Neural cell (in vitro differentiated cells): Measurements from ENCODE around the gene KCNJ4.
"Not testable (repeated sequence)": the region's sequence is repeated elsewhere in the genome, so short reads cannot be mapped to it uniquely, and the experiment has no call there.

ENCODE experiments used
- CTCF ChIP-seq: fragments of 450-650 bp; IDR thresholded peaks from 2 replicates; pipeline ENCODE4 v1.5.1; 2014; ENCODE audit warnings: antibody characterized with exemption, mild to moderate bottlenecking, moderate library complexity; ENCODE audit not compliant: poor library complexity, severe bottlenecking
- EP300 ChIP-seq: fragments of 450-650 bp; conservative IDR thresholded peaks from 2 replicates; pipeline ENCODE4 v1.6.1; 2014; ENCODE audit warnings: antibody characterized with exemption, mild to moderate bottlenecking, moderate library complexity; ENCODE audit not compliant: poor library complexity, severe bottlenecking
- EZH2 ChIP-seq: fragments of 200-600, 300-800 bp; shearing (Covaris generic), sonication (generic); IDR thresholded peaks from 2 replicates; pipeline ENCODE4 v1.6.1; 2014; ENCODE audit warnings: antibody characterized with exemption, low read length, borderline replicate concordance, mild to moderate bottlenecking; ENCODE audit not compliant: insufficient read depth, poor library complexity, severe bottlenecking
- MXI1 ChIP-seq: fragments of 450-650 bp; conservative IDR thresholded peaks from 2 replicates; pipeline ENCODE4 v1.6.1; 2014; ENCODE audit warnings: antibody characterized with exemption, mild to moderate bottlenecking; ENCODE audit not compliant: poor library complexity, severe bottlenecking
- POLR2AphosphoS5 ChIP-seq: IDR thresholded peaks from 2 replicates; pipeline ENCODE4 v1.6.1; 2012
- RAD21 ChIP-seq: fragments of 450-650 bp; conservative IDR thresholded peaks from 2 replicates; pipeline ENCODE4 v1.6.1; 2014; ENCODE audit warnings: antibody characterized with exemption, mild to moderate bottlenecking, moderate library complexity
- SMC3 ChIP-seq: fragments of 450-650 bp; conservative IDR thresholded peaks from 2 replicates; pipeline ENCODE4 v1.6.1; 2014; ENCODE audit warnings: antibody characterized with exemption, mild to moderate bottlenecking, moderate library complexity; ENCODE audit not compliant: poor library complexity
- TF ChIP-seq, protein P1 (sequence below): IDR thresholded peaks from 2 replicates; pipeline ENCODE4 v1.6.1; 2012; ENCODE audit warnings: borderline replicate concordance

DNA sequence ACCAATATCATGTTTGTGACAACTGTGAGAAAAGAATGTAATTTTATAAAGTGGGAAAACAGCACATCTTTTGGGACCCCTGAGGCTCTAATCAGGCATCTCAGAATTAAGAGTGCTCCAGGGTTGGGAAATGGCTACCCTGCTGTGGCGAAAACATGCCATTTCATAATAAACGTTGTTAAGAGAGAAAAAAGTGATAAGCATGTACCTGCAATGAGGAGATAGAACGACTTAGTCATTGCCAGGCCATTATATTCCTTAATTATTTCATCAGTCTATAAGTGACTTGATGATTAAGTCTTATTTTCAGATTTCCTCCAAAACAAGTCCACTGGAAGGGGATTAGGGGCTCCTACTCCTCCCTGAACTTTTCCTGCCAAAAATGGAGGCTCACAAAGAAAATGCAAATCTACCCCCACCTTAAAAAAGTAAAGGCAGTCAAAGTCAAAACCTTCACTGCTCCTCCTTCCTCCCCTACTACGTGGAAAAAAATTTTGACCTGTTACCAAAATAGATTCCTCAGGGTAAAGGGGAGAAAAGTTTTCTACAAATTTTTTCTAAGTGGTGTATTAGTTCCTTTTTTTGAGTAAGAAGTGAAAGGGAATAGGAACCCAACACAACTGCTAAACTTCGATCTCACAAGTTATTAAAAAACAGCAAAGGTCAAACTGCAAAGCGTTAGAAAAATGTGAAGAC lies 59.9 kb downstream of the KCNJ4 start:
- not testable (repeated sequence) for TF ChIP-seq CTCF, EP300, MXI1, RAD21, EZH2, POLR2AphosphoS5, SMC3
- TF ChIP-seq, protein P1, sequence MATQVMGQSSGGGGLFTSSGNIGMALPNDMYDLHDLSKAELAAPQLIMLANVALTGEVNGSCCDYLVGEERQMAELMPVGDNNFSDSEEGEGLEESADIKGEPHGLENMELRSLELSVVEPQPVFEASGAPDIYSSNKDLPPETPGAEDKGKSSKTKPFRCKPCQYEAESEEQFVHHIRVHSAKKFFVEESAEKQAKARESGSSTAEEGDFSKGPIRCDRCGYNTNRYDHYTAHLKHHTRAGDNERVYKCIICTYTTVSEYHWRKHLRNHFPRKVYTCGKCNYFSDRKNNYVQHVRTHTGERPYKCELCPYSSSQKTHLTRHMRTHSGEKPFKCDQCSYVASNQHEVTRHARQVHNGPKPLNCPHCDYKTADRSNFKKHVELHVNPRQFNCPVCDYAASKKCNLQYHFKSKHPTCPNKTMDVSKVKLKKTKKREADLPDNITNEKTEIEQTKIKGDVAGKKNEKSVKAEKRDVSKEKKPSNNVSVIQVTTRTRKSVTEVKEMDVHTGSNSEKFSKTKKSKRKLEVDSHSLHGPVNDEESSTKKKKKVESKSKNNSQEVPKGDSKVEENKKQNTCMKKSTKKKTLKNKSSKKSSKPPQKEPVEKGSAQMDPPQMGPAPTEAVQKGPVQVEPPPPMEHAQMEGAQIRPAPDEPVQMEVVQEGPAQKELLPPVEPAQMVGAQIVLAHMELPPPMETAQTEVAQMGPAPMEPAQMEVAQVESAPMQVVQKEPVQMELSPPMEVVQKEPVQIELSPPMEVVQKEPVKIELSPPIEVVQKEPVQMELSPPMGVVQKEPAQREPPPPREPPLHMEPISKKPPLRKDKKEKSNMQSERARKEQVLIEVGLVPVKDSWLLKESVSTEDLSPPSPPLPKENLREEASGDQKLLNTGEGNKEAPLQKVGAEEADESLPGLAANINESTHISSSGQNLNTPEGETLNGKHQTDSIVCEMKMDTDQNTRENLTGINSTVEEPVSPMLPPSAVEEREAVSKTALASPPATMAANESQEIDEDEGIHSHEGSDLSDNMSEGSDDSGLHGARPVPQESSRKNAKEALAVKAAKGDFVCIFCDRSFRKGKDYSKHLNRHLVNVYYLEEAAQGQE, result not testable (repeated sequence)
